ENCODE results near the gene VPS54.
"Not testable (repeated sequence)": the region's sequence is repeated elsewhere in the genome, so short reads cannot be mapped to it uniquely, and the experiment has no call there.

VPS54 gene

GRCh38 chr2:64001382-64002101 lies 17.7 kb downstream of the VPS54 start:
- Mint-ChIP-seq H3K27ac (no peak overlapping the region), H3K9me3 (peaks cover 52% of the 10 kb centered on the region), H3K27me3 (ENCODE audit: low read depth, poor library complexity) (peaks cover 3% of the 10 kb centered on the region), H3K4me1 (no peaks in the 10 kb centered on the region), H3K4me3 (no peak overlapping the region), H3K36me3 (ENCODE audit: low read depth) (peaks cover 90% of the 10 kb centered on the region)
- TF ChIP-seq CTCF (IDR thresholded peaks at IDR 0.05) = no peak
- DNase-seq = no peak

GRCh38 chr2:64000630-64001381 lies 18.4 kb downstream of the VPS54 start:
- peaks cover 3% of the 10 kb centered on the region for H3K27me3 Mint-ChIP-seq (ENCODE audit: low read depth, poor library complexity)
- no peaks in the 10 kb centered on the region for H3K4me1 Mint-ChIP-seq
- H3K4me3 Mint-ChIP-seq = no peak overlapping the region
- peaks cover 90% of the 10 kb centered on the region for H3K36me3 Mint-ChIP-seq (ENCODE audit: low read depth)
- peaks cover 53% of the 10 kb centered on the region for H3K9me3 Mint-ChIP-seq
- no peak overlapping the region for H3K27ac Mint-ChIP-seq
- no peak for TF ChIP-seq CTCF (IDR thresholded peaks at IDR 0.05)
- no peak for DNase-seq

- TF ChIP-seq CTCF (IDR thresholded peaks at IDR 0.05) = no peak
- Mint-ChIP-seq H3K36me3 (ENCODE audit: low read depth) (peaks cover 97% of the 10 kb centered on the region), H3K27ac (no peak overlapping the region), H3K27me3 (ENCODE audit: low read depth, poor library complexity) (peaks cover 3% of the 10 kb centered on the region), H3K4me1 (no peaks in the 10 kb centered on the region), H3K9me3 (peaks cover 69% of the 10 kb centered on the region), H3K4me3 (no peak overlapping the region)
- DNase-seq = no peak
Observed at GRCh38 chr2:63999049-63999448, 20.2 kb downstream of the VPS54 start.

- H3K27me3 Mint-ChIP-seq (ENCODE audit: low read depth, poor library complexity); H3K4me3 Mint-ChIP-seq; H3K4me1 Mint-ChIP-seq; DNase-seq; H3K27ac Mint-ChIP-seq: not testable (repeated sequence)
- Mint-ChIP-seq H3K9me3 (peaks cover 91% of the 10 kb centered on the region), H3K36me3 (ENCODE audit: low read depth) (peaks cover 98% of the 10 kb centered on the region)
Observed at GRCh38 chr2:63996582-63997198, 22.5 kb downstream of the VPS54 start.

GRCh38 chr2:63994329-63995070 lies 24.7 kb downstream of the VPS54 start:
- H3K27me3 Mint-ChIP-seq (ENCODE audit: low read depth, poor library complexity); H3K4me1 Mint-ChIP-seq; DNase-seq; H3K4me3 Mint-ChIP-seq; H3K27ac Mint-ChIP-seq: not testable (repeated sequence)
- Mint-ChIP-seq H3K36me3 (ENCODE audit: low read depth) (peaks cover 98% of the 10 kb centered on the region), H3K9me3 (peaks cover 94% of the 10 kb centered on the region)

GRCh38 chr2:63993871-63994270 lies 25.4 kb downstream of the VPS54 start:
- Mint-ChIP-seq H3K27me3 (ENCODE audit: low read depth, poor library complexity) (peaks cover 4% of the 10 kb centered on the region), H3K9me3 (peaks cover 94% of the 10 kb centered on the region), H3K4me1 (no peaks in the 10 kb centered on the region), H3K36me3 (ENCODE audit: low read depth) (peaks cover 98% of the 10 kb centered on the region), H3K27ac (no peak overlapping the region), H3K4me3 (no peak overlapping the region)
- DNase-seq = no peak
- no peak for TF ChIP-seq CTCF (IDR thresholded peaks at IDR 0.05)

- H3K27ac Mint-ChIP-seq; DNase-seq; H3K27me3 Mint-ChIP-seq (ENCODE audit: low read depth, poor library complexity); H3K4me3 Mint-ChIP-seq; H3K4me1 Mint-ChIP-seq: not testable (repeated sequence)
- Mint-ChIP-seq H3K9me3 (peaks cover 94% of the 10 kb centered on the region), H3K36me3 (ENCODE audit: low read depth) (peaks cover 98% of the 10 kb centered on the region)
Observed at GRCh38 chr2:63993130-63993584, 26.1 kb downstream of the VPS54 start.

Measured in nephron progenitor cell (in vitro differentiated cells).